Measurements from ENCODE around the gene PIGZ. TPM values are rescaled to one million over a fixed set of nuclear protein-coding genes. Genes with fewer than 3 reads are reported as not detected.

The PIGZ gene
- total RNA-seq, 1 donor from 2014 or later, result 2.8 TPM

- DNase-seq (ENCODE audit: missing footprints) (no peak), ATAC-seq (no peak)
- intact Hi-C loops (cut with DNase I), result loop anchor here (1.0 to 10.0 kb wide), 3 partner anchors 27 to 501 kb away; no protein-coding TSS in a partner anchor
Measured at GRCh38 chr3:197003461-197004385, 35.1 kb upstream of the PIGZ start.

GRCh38 chr3:197002701-197003454, 34.2 kb upstream of the PIGZ start:
- intact Hi-C loops (cut with DNase I), result loop anchor here (1.0 to 10.0 kb wide), 3 partner anchors 27 to 502 kb away; no protein-coding TSS in a partner anchor
- peak; percentile 90 for DNase-seq (ENCODE audit: missing footprints)
- ATAC-seq, result peak; percentile 88

GRCh38 chr3:197001972-197002700, 33.5 kb upstream of the PIGZ start:
- ATAC-seq (peak; percentile 30), DNase-seq (ENCODE audit: missing footprints) (no peak)
- intact Hi-C loops (cut with DNase I), result loop anchor here (2.0 to 10.0 kb wide), 2 partner anchors 185 to 503 kb away; no protein-coding TSS in a partner anchor

- intact Hi-C loops (cut with DNase I), result loop anchor here (10.0 kb wide), 1 partner anchor 503 kb away; no protein-coding TSS in a partner anchor
- no peak for DNase-seq (ENCODE audit: missing footprints)
- no peak for ATAC-seq
Measured at GRCh38 chr3:197001106-197001971, 32.7 kb upstream of the PIGZ start.

GRCh38 chr3:197000211-197000610, 31.6 kb upstream of the PIGZ start:
- intact Hi-C loops (cut with DNase I), result loop anchor here (10.0 kb wide), 1 partner anchor 505 kb away; no protein-coding TSS in a partner anchor
- ATAC-seq (no peak), DNase-seq (ENCODE audit: missing footprints) (no peak)

GRCh38 chr3:196998966-196999760, 30.5 kb upstream of the PIGZ start:
- intact Hi-C loops (cut with DNase I), result no loop called here
- DNase-seq (ENCODE audit: missing footprints) (no peak), ATAC-seq (no peak)

GRCh38 chr3:196997311-196997710, 28.7 kb upstream of the PIGZ start:
- intact Hi-C loops (cut with DNase I), result no loop called here
- DNase-seq (ENCODE audit: missing footprints) (no peak), ATAC-seq (no peak)

- intact Hi-C loops (cut with DNase I), result no loop called here
- DNase-seq (ENCODE audit: missing footprints) (no peak), ATAC-seq (no peak)
Measured at GRCh38 chr3:196996454-196997265, 28.0 kb upstream of the PIGZ start.

GRCh38 chr3:196995646-196996355, 27.2 kb upstream of the PIGZ start:
- no peak for DNase-seq (ENCODE audit: missing footprints)
- no peak for ATAC-seq

GRCh38 chr3:196995027-196995426, 26.4 kb upstream of the PIGZ start:
- DNase-seq (ENCODE audit: missing footprints) (no peak), ATAC-seq (no peak)
- intact Hi-C loops (cut with DNase I), result no loop called here

More at GRCh38 chr3:196995646-196996355, 27.2 kb upstream of the PIGZ start:
- intact Hi-C loops (cut with DNase I), result no loop called here

GRCh38 chr3:196994056-196994455, 25.4 kb upstream of the PIGZ start:
- ATAC-seq (no peak), DNase-seq (ENCODE audit: missing footprints) (no peak)
- intact Hi-C loops (cut with DNase I), result no loop called here

GRCh38 chr3:196992461-196993065, 23.9 kb upstream of the PIGZ start:
- intact Hi-C loops (cut with DNase I), result no loop called here
- no peak for DNase-seq (ENCODE audit: missing footprints)
- no peak for ATAC-seq

- ATAC-seq (no peak), DNase-seq (ENCODE audit: missing footprints) (no peak)
- intact Hi-C loops (cut with DNase I), result no loop called here
Measured at GRCh38 chr3:196991581-196992460, 23.2 kb upstream of the PIGZ start.

GRCh38 chr3:196990601-196991007, 22.0 kb upstream of the PIGZ start:
- ATAC-seq (no peak), DNase-seq (ENCODE audit: missing footprints) (no peak)
- intact Hi-C loops (cut with DNase I), result no loop called here
